22Rv1 (cell line): ENCODE results near the gene ARF6.
"Not testable (repeated sequence)": the region's sequence is repeated elsewhere in the genome, so short reads cannot be mapped to it uniquely, and the experiment has no call there.

Source experiments
- ZFX ChIP-seq: fragments of 450-650 bp; IDR thresholded peaks from 2 replicates; pipeline ENCODE4 v1.6.1; 2017; ENCODE audit warnings: antibody characterized with exemption, borderline replicate concordance
- TF ChIP-seq, protein P1 (sequence below): fragments of 450-650 bp; IDR thresholded peaks from 2 replicates; pipeline ENCODE4 v1.5.1; 2017; ENCODE audit warnings: mild to moderate bottlenecking

DNA sequence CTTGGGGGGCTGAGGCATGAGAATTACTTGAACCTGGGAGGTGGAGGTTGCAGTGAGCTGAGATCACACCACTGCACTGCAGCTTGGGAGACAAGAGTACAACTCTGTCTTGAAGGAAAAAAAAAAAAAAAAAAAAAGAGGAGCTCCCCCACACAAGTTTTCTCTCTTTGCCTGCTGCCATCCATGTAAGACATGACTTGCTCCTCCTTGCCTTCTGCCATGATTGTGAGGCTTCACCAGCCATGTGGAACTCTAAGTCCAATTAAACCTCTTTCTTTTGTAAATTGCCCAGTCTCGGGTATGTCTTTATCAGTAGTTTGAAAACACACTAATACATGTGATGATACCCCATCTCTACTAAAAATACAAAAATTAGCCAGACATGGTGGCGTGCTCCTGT is 46.3 kb downstream of the ARF6 start:
- TF ChIP-seq, protein P1, sequence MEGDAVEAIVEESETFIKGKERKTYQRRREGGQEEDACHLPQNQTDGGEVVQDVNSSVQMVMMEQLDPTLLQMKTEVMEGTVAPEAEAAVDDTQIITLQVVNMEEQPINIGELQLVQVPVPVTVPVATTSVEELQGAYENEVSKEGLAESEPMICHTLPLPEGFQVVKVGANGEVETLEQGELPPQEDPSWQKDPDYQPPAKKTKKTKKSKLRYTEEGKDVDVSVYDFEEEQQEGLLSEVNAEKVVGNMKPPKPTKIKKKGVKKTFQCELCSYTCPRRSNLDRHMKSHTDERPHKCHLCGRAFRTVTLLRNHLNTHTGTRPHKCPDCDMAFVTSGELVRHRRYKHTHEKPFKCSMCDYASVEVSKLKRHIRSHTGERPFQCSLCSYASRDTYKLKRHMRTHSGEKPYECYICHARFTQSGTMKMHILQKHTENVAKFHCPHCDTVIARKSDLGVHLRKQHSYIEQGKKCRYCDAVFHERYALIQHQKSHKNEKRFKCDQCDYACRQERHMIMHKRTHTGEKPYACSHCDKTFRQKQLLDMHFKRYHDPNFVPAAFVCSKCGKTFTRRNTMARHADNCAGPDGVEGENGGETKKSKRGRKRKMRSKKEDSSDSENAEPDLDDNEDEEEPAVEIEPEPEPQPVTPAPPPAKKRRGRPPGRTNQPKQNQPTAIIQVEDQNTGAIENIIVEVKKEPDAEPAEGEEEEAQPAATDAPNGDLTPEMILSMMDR, result not testable (repeated sequence)
- TF ChIP-seq ZFX, result not testable (repeated sequence)
